ENCODE measurements around the gene CINP. TPM values are rescaled to one million over a fixed set of nuclear protein-coding genes. Genes with fewer than 3 reads are reported as not detected.

Gene CINP
- total and polyA plus RNA-seq, 2 experiments from 2014 or later, result 52.1 to 60.3 TPM

- Histone ChIP-seq H4K20me1 (ENCODE audit: insufficient read depth) (no peaks in the 10 kb centered on the region), H3K27me3 (replicated peaks; ENCODE audit: insufficient read depth) (no peaks in the 10 kb centered on the region), H3K9ac (no peak overlapping the region), H3K79me2 (ENCODE audit: insufficient read depth) (no peaks in the 10 kb centered on the region), H3K4me2 (ENCODE audit: unreplicated experiment) (no peak overlapping the region), H2AFZ (no peak overlapping the region), H3F3A (ENCODE audit: insufficient read depth) (no peaks in the 10 kb centered on the region), H3K4me3 (no peak overlapping the region), H3K9me2 (ENCODE audit: insufficient read depth) (no peaks in the 10 kb centered on the region), H3K4me1 (ENCODE audit: insufficient read depth) (no peaks in the 10 kb centered on the region), H3K27ac (no peak overlapping the region), H3K9me3 (ENCODE audit: low read depth) (no peaks in the 10 kb centered on the region), H3K36me3 (ENCODE audit: low read depth) (peaks cover 12% of the 10 kb centered on the region; the same call in 1 of the 2 replicates)
- in situ Hi-C loops (cut with MboI), result no loop called here
- no peak for DNase-seq
- 89% methylated on average over 15 to 16 of the region's 16 CpGs for WGBS, 2 experiments (ENCODE audit: low coverage in 1 of 2, low lambda C conversion rate in 2 of 2, missing lambda C conversion rate in 2 of 2)
- TF ChIP-seq EZH2 (IDR thresholded peaks at IDR 0.05; ENCODE audit: insufficient read depth, poor library complexity, severe bottlenecking) (no peak), EZH2phosphoT487 (IDR thresholded peaks at IDR 0.05; ENCODE audit: insufficient read depth, low read depth) (no peak)
These were observed 14.3 kb downstream of the CINP start for GRCh38 chr14:102348376-102348775.

- H3K4me1 ChIP-seq (ENCODE audit: insufficient read depth), result no peaks in the 10 kb centered on the region
- H3K4me3 ChIP-seq, result no peak overlapping the region
- H2AFZ ChIP-seq, result no peak overlapping the region
- H3K9me2 ChIP-seq (ENCODE audit: insufficient read depth), result no peaks in the 10 kb centered on the region
- in situ Hi-C loops (cut with MboI), result no loop called here
- no peaks in the 10 kb centered on the region for H3K27me3 ChIP-seq (replicated peaks; ENCODE audit: insufficient read depth)
- 93 to 95% methylated on average over 4 of the region's 4 CpGs for WGBS, 2 experiments (ENCODE audit: low coverage in 1 of 2, low lambda C conversion rate in 2 of 2, missing lambda C conversion rate in 2 of 2)
- no peak for DNase-seq
- no peaks in the 10 kb centered on the region for H3K79me2 ChIP-seq (ENCODE audit: insufficient read depth)
- H3K9me3 ChIP-seq (ENCODE audit: low read depth), result no peaks in the 10 kb centered on the region
- H3K27ac ChIP-seq, result no peak overlapping the region
- no peaks in the 10 kb centered on the region for H4K20me1 ChIP-seq (ENCODE audit: insufficient read depth)
- no peaks in the 10 kb centered on the region for H3F3A ChIP-seq (ENCODE audit: insufficient read depth)
- peaks cover 12% of the 10 kb centered on the region; the same call in 1 of the 2 replicates for H3K36me3 ChIP-seq (ENCODE audit: low read depth)
- TF ChIP-seq EZH2phosphoT487 (IDR thresholded peaks at IDR 0.05; ENCODE audit: insufficient read depth, low read depth), result no peak
- TF ChIP-seq EZH2 (IDR thresholded peaks at IDR 0.05; ENCODE audit: insufficient read depth, poor library complexity, severe bottlenecking), result no peak
- no peak overlapping the region for H3K4me2 ChIP-seq (ENCODE audit: unreplicated experiment)
- H3K9ac ChIP-seq, result no peak overlapping the region
These were observed 16.0 kb downstream of the CINP start for GRCh38 chr14:102346645-102347044.

GRCh38 chr14:102345232-102345631, 17.5 kb downstream of the CINP start:
- in situ Hi-C loops (cut with MboI), result no loop called here

GRCh38 chr14:102344485-102344884, 18.2 kb downstream of the CINP start:
- Histone ChIP-seq H3K4me2 (ENCODE audit: unreplicated experiment) (no peak overlapping the region), H3K4me3 (no peak overlapping the region), H3K27ac (no peak overlapping the region), H3K36me3 (ENCODE audit: low read depth) (peaks cover 12% of the 10 kb centered on the region; the same call in 1 of the 2 replicates), H2AFZ (no peak overlapping the region), H3K9ac (no peak overlapping the region), H3K9me3 (ENCODE audit: low read depth) (no peaks in the 10 kb centered on the region), H4K20me1 (ENCODE audit: insufficient read depth) (no peaks in the 10 kb centered on the region), H3F3A (ENCODE audit: insufficient read depth) (no peaks in the 10 kb centered on the region), H3K4me1 (ENCODE audit: insufficient read depth) (no peaks in the 10 kb centered on the region), H3K27me3 (replicated peaks; ENCODE audit: insufficient read depth) (no peaks in the 10 kb centered on the region), H3K9me2 (ENCODE audit: insufficient read depth) (no peaks in the 10 kb centered on the region), H3K79me2 (ENCODE audit: insufficient read depth) (no peaks in the 10 kb centered on the region)
- in situ Hi-C loops (cut with MboI), result no loop called here
- no peak for TF ChIP-seq EZH2phosphoT487 (IDR thresholded peaks at IDR 0.05; ENCODE audit: insufficient read depth, low read depth)
- no peak for TF ChIP-seq EZH2 (IDR thresholded peaks at IDR 0.05; ENCODE audit: insufficient read depth, poor library complexity, severe bottlenecking)
- no peak for DNase-seq
- WGBS, 2 experiments (ENCODE audit: low coverage in 1 of 2, low lambda C conversion rate in 2 of 2, missing lambda C conversion rate in 2 of 2), result 97 to 98% methylated on average over 5 of the region's 5 CpGs

More at GRCh38 chr14:102345232-102345631, 17.5 kb downstream of the CINP start:
- Histone ChIP-seq H3K36me3 (ENCODE audit: low read depth) (peaks cover 12% of the 10 kb centered on the region; the same call in 1 of the 2 replicates), H2AFZ (no peak overlapping the region), H3K4me3 (no peak overlapping the region), H3K9me3 (ENCODE audit: low read depth) (no peaks in the 10 kb centered on the region), H3K9ac (no peak overlapping the region), H3K27ac (no peak overlapping the region), H3K9me2 (ENCODE audit: insufficient read depth) (no peaks in the 10 kb centered on the region), H3K79me2 (ENCODE audit: insufficient read depth) (no peaks in the 10 kb centered on the region), H3K4me1 (ENCODE audit: insufficient read depth) (no peaks in the 10 kb centered on the region), H3F3A (ENCODE audit: insufficient read depth) (no peaks in the 10 kb centered on the region), H4K20me1 (ENCODE audit: insufficient read depth) (no peaks in the 10 kb centered on the region), H3K4me2 (ENCODE audit: unreplicated experiment) (no peak overlapping the region), H3K27me3 (replicated peaks; ENCODE audit: insufficient read depth) (no peaks in the 10 kb centered on the region)
- TF ChIP-seq EZH2phosphoT487 (IDR thresholded peaks at IDR 0.05; ENCODE audit: insufficient read depth, low read depth) (no peak), EZH2 (IDR thresholded peaks at IDR 0.05; ENCODE audit: insufficient read depth, poor library complexity, severe bottlenecking) (no peak)
- DNase-seq, result no peak
- WGBS, 2 experiments (ENCODE audit: low coverage in 1 of 2, low lambda C conversion rate in 2 of 2, missing lambda C conversion rate in 2 of 2), result 73 to 86% methylated on average over 3 of the region's 3 CpGs

- Histone ChIP-seq H3K27ac (no peak overlapping the region), H3K9me2 (ENCODE audit: insufficient read depth) (no peaks in the 10 kb centered on the region), H3K4me3 (no peak overlapping the region), H3K4me2 (ENCODE audit: unreplicated experiment) (no peak overlapping the region), H4K20me1 (ENCODE audit: insufficient read depth) (no peaks in the 10 kb centered on the region), H3K4me1 (ENCODE audit: insufficient read depth) (no peaks in the 10 kb centered on the region), H3K9me3 (ENCODE audit: low read depth) (no peaks in the 10 kb centered on the region), H2AFZ (no peak overlapping the region), H3K9ac (no peak overlapping the region), H3F3A (ENCODE audit: insufficient read depth) (no peaks in the 10 kb centered on the region), H3K36me3 (ENCODE audit: low read depth) (peaks cover 9% of the 10 kb centered on the region; the same call in 1 of the 2 replicates), H3K27me3 (replicated peaks; ENCODE audit: insufficient read depth) (no peaks in the 10 kb centered on the region), H3K79me2 (ENCODE audit: insufficient read depth) (no peaks in the 10 kb centered on the region)
- 99 to 100% methylated on average over 7 of the region's 7 CpGs for WGBS, 2 experiments (ENCODE audit: low coverage in 1 of 2, low lambda C conversion rate in 2 of 2, missing lambda C conversion rate in 2 of 2)
- TF ChIP-seq EZH2 (IDR thresholded peaks at IDR 0.05; ENCODE audit: insufficient read depth, poor library complexity, severe bottlenecking) (no peak), EZH2phosphoT487 (IDR thresholded peaks at IDR 0.05; ENCODE audit: insufficient read depth, low read depth) (no peak)
- in situ Hi-C loops (cut with MboI), result no loop called here
- no peak for DNase-seq
These were observed 18.6 kb downstream of the CINP start for GRCh38 chr14:102344084-102344483.
